ENCODE results near the gene EIF6. TPM values are rescaled to one million over a fixed set of nuclear protein-coding genes. Genes with fewer than 3 reads are reported as not detected.

Gene EIF6
- total RNA-seq, 1 donor from 2014 or later = 109 TPM

GRCh38 chr20:35292504-35293285 is 8.1 kb upstream of the EIF6 start:
- H3K9me3 Mint-ChIP-seq (ENCODE audit: low read depth) = no peaks in the 10 kb centered on the region
- H3K27ac Mint-ChIP-seq = no peak overlapping the region
- no peak overlapping the region for H3K4me3 Mint-ChIP-seq (ENCODE audit: low read depth)
- no peaks in the 10 kb centered on the region for H3K36me3 Mint-ChIP-seq (ENCODE audit: insufficient read depth)
- peaks cover 18% of the 10 kb centered on the region for H3K27me3 Mint-ChIP-seq
- no peak for TF ChIP-seq CTCF (IDR thresholded peaks at IDR 0.05; ENCODE audit: unreplicated experiment)
- peaks cover 19% of the 10 kb centered on the region for H3K4me1 Mint-ChIP-seq (ENCODE audit: low read depth)
- no peak for DNase-seq (ENCODE audit: low spot score, unreplicated experiment)

- DNase-seq (ENCODE audit: low spot score, unreplicated experiment) = no peak
- no peak within 1 kb of the TSS for H3K4me3 Mint-ChIP-seq (ENCODE audit: low read depth)
- H3K4me1 Mint-ChIP-seq (ENCODE audit: low read depth) = peaks cover 19% of the 10 kb centered on the region
- H3K9me3 Mint-ChIP-seq (ENCODE audit: low read depth) = no peaks in the 10 kb centered on the region
- H3K36me3 Mint-ChIP-seq (ENCODE audit: insufficient read depth) = no peaks in the 10 kb centered on the region
- no peak within 1 kb of the TSS for H3K27ac Mint-ChIP-seq
- peaks cover 15% of the 10 kb centered on the region for H3K27me3 Mint-ChIP-seq
- TF ChIP-seq CTCF (IDR thresholded peaks at IDR 0.05; ENCODE audit: unreplicated experiment) = no peak
Measured at GRCh38 chr20:35291654-35292503, 7.3 kb upstream of the EIF6 start, which contains the start of gene FAM83C. FAM83C (minus strand) TSS chr20:35292425; CDS start chr20:35292304, 121 bp downstream.

- no peak for DNase-seq (ENCODE audit: low spot score, unreplicated experiment)
- Mint-ChIP-seq H3K4me1 (ENCODE audit: low read depth) (peaks cover 23% of the 10 kb centered on the region), H3K9me3 (ENCODE audit: low read depth) (no peaks in the 10 kb centered on the region), H3K27ac (no peak overlapping the region), H3K36me3 (ENCODE audit: insufficient read depth) (no peaks in the 10 kb centered on the region), H3K27me3 (peaks cover 10% of the 10 kb centered on the region), H3K4me3 (ENCODE audit: low read depth) (no peak overlapping the region)
- no peak for TF ChIP-seq CTCF (IDR thresholded peaks at IDR 0.05; ENCODE audit: unreplicated experiment)
Measured at GRCh38 chr20:35290887-35291417, 6.4 kb upstream of the EIF6 start.

- Mint-ChIP-seq H3K4me1 (ENCODE audit: low read depth) (peaks cover 24% of the 10 kb centered on the region), H3K9me3 (ENCODE audit: low read depth) (no peaks in the 10 kb centered on the region), H3K36me3 (ENCODE audit: insufficient read depth) (no peaks in the 10 kb centered on the region), H3K27ac (no peak overlapping the region), H3K4me3 (ENCODE audit: low read depth) (no peak overlapping the region), H3K27me3 (peaks cover 8% of the 10 kb centered on the region)
- TF ChIP-seq CTCF (IDR thresholded peaks at IDR 0.05; ENCODE audit: unreplicated experiment) = no peak
- DNase-seq (ENCODE audit: low spot score, unreplicated experiment) = no peak
Measured at GRCh38 chr20:35290186-35290886, 5.8 kb upstream of the EIF6 start.
